Caco-2 (cell line): ENCODE results near the gene EPS15. TPM values are rescaled to one million over a fixed set of nuclear protein-coding genes. Genes with fewer than 3 reads are reported as not detected.

Experiments
- BruUV-seq: library from RNA; stranded (reverse); fragments of 400-500 nt; replicated peaks from 2 replicates; lab custom pipeline; 2021; lab: Mats Ljungman, UMichigan
- CTCF ChIA-PET: fragments of 300-600 bp; sonication (Branson Sonifier 250); formaldehyde crosslinking; loops from one replicate; lab custom pipeline; 2022; ENCODE audit warnings: antibody characterized with exemption; lab: Charles Lee
- POLR2A ChIA-PET: fragments of 300-600 bp; sonication (Branson Sonifier 250); formaldehyde crosslinking; loops from one replicate; lab custom pipeline; 2022; ENCODE audit warnings: antibody characterized with exemption; lab: Charles Lee
- DNase-seq, 2 experiments: peaks; one replicate each; pipeline versions ENCODE4 v3.0.0 to v3.0.0-alpha.2; 2020 to 2022
- H3K27me3 ChIP-seq: replicated peaks from 2 replicates; pipeline ENCODE4 v1.6.0; 2011; ENCODE audit warnings: low read length; ENCODE audit not compliant: control insufficient read depth, insufficient read depth
- H3K36me3 ChIP-seq: 2 replicates; pipeline ENCODE4 v1.5.1; 2011; ENCODE audit warnings: low read length; ENCODE audit not compliant: control insufficient read depth, insufficient read depth
- H3K4me1 ChIP-seq: fragments of 250-450 bp; sonication (Bioruptor Pico); 2 replicates; pipeline ENCODE4 v1.5.1; 2020; ENCODE audit warnings: mild to moderate bottlenecking
- H3K4me3 ChIP-seq: 2 replicates; pipeline ENCODE4 v1.5.1; 2011; ENCODE audit warnings: low read depth, mild to moderate bottlenecking, control low read depth, low read length
- H3K9me3 ChIP-seq: fragments of 250-450 bp; sonication (Bioruptor Pico); 2 replicates; pipeline ENCODE4 v1.5.1; 2020; ENCODE audit warnings: mild to moderate bottlenecking, moderate library complexity
- H3K27ac Mint-ChIP-seq: one replicate; pipeline ENCODE4 v1.8.0; 2022; ENCODE audit warnings: mixed read lengths; ENCODE audit not compliant: unreplicated experiment
- H3K27me3 Mint-ChIP-seq: one replicate; pipeline ENCODE4 v1.8.0; 2022; ENCODE audit warnings: mixed read lengths; ENCODE audit not compliant: insufficient read depth, unreplicated experiment
- H3K36me3 Mint-ChIP-seq: one replicate; pipeline ENCODE4 v1.8.0; 2022; ENCODE audit warnings: mild to moderate bottlenecking, mixed read lengths; ENCODE audit not compliant: insufficient read depth, unreplicated experiment
- H3K4me1 Mint-ChIP-seq: one replicate; pipeline ENCODE4 v1.8.0; 2022; ENCODE audit warnings: low read depth, mixed read lengths; ENCODE audit not compliant: unreplicated experiment
- H3K4me3 Mint-ChIP-seq: one replicate; pipeline ENCODE4 v1.8.0; 2022; ENCODE audit warnings: mild to moderate bottlenecking, moderate library complexity, mixed read lengths; ENCODE audit not compliant: unreplicated experiment
- H3K9me3 Mint-ChIP-seq: one replicate; pipeline ENCODE4 v1.8.0; 2022; ENCODE audit warnings: mixed read lengths; ENCODE audit not compliant: unreplicated experiment
- CTCF ChIP-seq, 2 experiments: fragments of 200-600 bp in 1 of 2; IDR thresholded peaks; 1 replicate in 1 of 2; 2 replicates in 1 of 2; pipeline versions ENCODE4 v1.5.1 to v1.8.0; 2011 to 2022; ENCODE audit warnings: antibody characterized with exemption in 1 of 2, control low read depth in 1 of 2, inconsistent platforms in 1 of 2, low read depth in 1 of 2, low read length in 1 of 2, mild to moderate bottlenecking in 1 of 2, moderate library complexity in 1 of 2; ENCODE audit not compliant: insufficient read depth in 1 of 2, severe bottlenecking in 1 of 2, unreplicated experiment in 1 of 2
- intact Hi-C: fragments of 100-400 bp; cut with micrococcal nuclease; formaldehyde crosslinking; loops from one replicate; pipeline ENCODE4 v1.10.0; 2022; ENCODE audit not compliant: unreplicated experiment
- total RNA-seq: library from RNA; stranded (reverse); gene quantifications from 2 replicates; pipeline ENCODE4 v1.2.3, GENCODE V29; 2022

EPS15 gene
- total RNA-seq, 1 experiment from 2014 or later, result 41.5 TPM

DNA sequence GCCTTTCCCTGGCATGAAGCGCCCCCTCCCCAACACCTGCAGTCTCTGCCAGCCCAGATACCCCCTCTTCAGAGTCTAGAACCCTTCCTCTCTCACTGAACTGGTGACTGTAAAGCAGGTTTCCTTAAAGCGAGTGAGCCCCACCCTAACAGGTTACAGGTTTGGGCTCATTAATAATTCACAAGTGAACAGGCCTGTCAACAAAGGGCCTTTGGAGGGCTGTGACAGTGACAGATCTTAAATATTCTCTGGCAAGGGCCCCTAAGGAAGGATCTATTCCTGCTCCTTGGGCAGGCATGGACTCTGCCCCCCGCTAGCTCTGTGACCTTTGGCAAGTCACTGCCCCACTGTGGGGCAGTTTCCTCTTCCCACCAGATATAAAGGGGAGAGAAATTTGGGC lies 183.1 kb downstream of the EPS15 start:
- intact Hi-C loops, result no loop called here
- H3K27ac Mint-ChIP-seq, result no peak overlapping the region
- no peak for TF ChIP-seq CTCF (IDR thresholded peaks at IDR 0.05; ENCODE audit: insufficient read depth in 1 of 2, low read depth in 1 of 2, low read length in 1 of 2, severe bottlenecking in 1 of 2, unreplicated experiment in 1 of 2)
- H3K4me3 Mint-ChIP-seq, result no peak overlapping the region
- Histone ChIP-seq H3K36me3 (no peaks in the 10 kb centered on the region), H3K4me3 (no peak overlapping the region), H3K4me1 (peaks cover 25% of the 10 kb centered on the region), H3K9me3 (no peaks in the 10 kb centered on the region), H3K27me3 (no peaks in the 10 kb centered on the region)
- H3K27me3 Mint-ChIP-seq, result no peaks in the 10 kb centered on the region
- BruUV-seq, result no TSS peak
- ChIA-PET CTCF (no interaction called here), POLR2A (no interaction called here)
- peak; percentile 37 to 58 for DNase-seq
- no peaks in the 10 kb centered on the region for H3K9me3 Mint-ChIP-seq
- H3K36me3 Mint-ChIP-seq, result no peaks in the 10 kb centered on the region
- peaks cover 17% of the 10 kb centered on the region for H3K4me1 Mint-ChIP-seq

- H3K4me3 Mint-ChIP-seq, result peak overlapping the region; percentile 83
- no peaks in the 10 kb centered on the region for H3K27me3 Mint-ChIP-seq
- peak overlapping the region; percentile 90 for H3K27ac Mint-ChIP-seq
- TSS peak; percentile 89 for BruUV-seq
- H3K4me3 ChIP-seq, result peak overlapping the region; percentile 71
- no peaks in the 10 kb centered on the region for H3K9me3 Mint-ChIP-seq
- H3K36me3 Mint-ChIP-seq, result no peaks in the 10 kb centered on the region
- ChIA-PET POLR2A (interaction anchor here (0.7 kb wide), 1 partner anchor 283 kb away, joined by 3 read pairs; no protein-coding TSS in a partner anchor), CTCF (no interaction called here)
- no peak for TF ChIP-seq CTCF (IDR thresholded peaks at IDR 0.05; ENCODE audit: insufficient read depth in 1 of 2, low read depth in 1 of 2, low read length in 1 of 2, severe bottlenecking in 1 of 2, unreplicated experiment in 1 of 2)
- H3K27me3 ChIP-seq, result no peaks in the 10 kb centered on the region
- H3K4me1 Mint-ChIP-seq, result peaks cover 19% of the 10 kb centered on the region
- intact Hi-C loops, result loop anchor here (1.0 kb wide), 1 partner anchor 187 kb away; no protein-coding TSS in a partner anchor
- H3K4me1 ChIP-seq, result peaks cover 30% of the 10 kb centered on the region
- H3K36me3 ChIP-seq, result no peaks in the 10 kb centered on the region
- DNase-seq, result peak; percentile 64 to 78
- H3K9me3 ChIP-seq, result no peaks in the 10 kb centered on the region
Measured at GRCh38 chr1:51331206-51332100, 187.6 kb downstream of the EPS15 start.

DNA sequence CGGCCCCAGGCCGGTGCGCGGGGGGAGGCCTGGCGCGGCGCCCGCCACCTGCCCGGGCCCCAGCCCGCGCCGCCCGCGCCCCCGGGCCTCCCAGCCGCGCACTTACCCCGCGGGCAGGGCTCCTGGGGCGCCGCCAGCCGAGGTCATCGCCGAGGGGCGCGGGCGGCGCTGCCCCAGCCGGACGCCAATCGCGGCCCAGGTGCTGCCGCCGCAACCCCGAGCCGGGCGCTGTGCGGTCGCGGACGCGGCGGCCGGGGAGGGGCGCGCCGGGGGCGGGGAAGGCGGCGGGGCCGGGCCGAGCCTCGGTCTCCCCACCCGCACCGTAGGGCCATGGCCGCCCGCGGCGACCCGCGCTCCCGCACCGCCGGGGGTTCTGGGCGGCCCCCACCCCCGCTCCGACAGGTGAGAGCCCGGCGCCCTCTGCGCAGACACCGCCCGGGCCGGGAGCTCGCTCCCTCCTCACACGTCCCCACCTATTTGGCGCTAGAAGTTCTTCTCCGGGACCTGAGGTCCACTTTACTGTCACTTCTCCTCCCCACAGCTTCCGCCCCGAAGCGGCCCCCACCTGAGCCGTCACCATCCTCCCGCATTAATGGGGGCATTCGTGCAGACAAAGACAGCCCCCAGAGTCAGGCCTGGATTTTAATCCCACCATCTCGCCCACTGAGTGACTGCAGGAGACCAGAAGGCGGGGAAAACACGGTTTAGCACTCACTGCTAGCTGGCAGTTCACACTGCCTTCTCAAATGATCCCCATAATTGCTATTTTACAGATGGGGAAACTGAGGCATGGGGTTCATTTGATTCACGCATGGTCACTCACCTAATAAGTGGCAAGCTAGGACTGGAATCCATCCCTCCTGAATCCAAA lies 188.5 kb downstream of the EPS15 start, which contains the start of gene TTC39A:
TTC39A (minus strand) TSS at position 232 of the 871 bp plus-strand sequence; CDS start at position 147, 85 bp downstream.
- Mint-ChIP-seq H3K36me3 (no peaks in the 10 kb centered on the region), H3K27ac (peak within 1 kb of the TSS; percentile 90), H3K4me1 (peaks cover 12% of the 10 kb centered on the region), H3K4me3 (peak within 1 kb of the TSS; percentile 83), H3K9me3 (no peaks in the 10 kb centered on the region), H3K27me3 (no peaks in the 10 kb centered on the region)
- DNase-seq, result peak in 1 of 2 experiments; percentile 28
- ChIA-PET POLR2A (no interaction called here), CTCF (no interaction called here)
- peak within 1 kb of the TSS; percentile 71 for H3K4me3 ChIP-seq
- no peak for TF ChIP-seq CTCF (IDR thresholded peaks at IDR 0.05; ENCODE audit: insufficient read depth in 1 of 2, low read depth in 1 of 2, low read length in 1 of 2, severe bottlenecking in 1 of 2, unreplicated experiment in 1 of 2)
- H3K27me3 ChIP-seq, result no peaks in the 10 kb centered on the region
- no peaks in the 10 kb centered on the region for H3K9me3 ChIP-seq
- no TSS peak for BruUV-seq
- no peaks in the 10 kb centered on the region for H3K36me3 ChIP-seq
- peaks cover 21% of the 10 kb centered on the region for H3K4me1 ChIP-seq
- intact Hi-C loops, result loop anchor here (1.0 kb wide), 1 partner anchor 188 kb away; no protein-coding TSS in a partner anchor
